ENCODE data around the gene TBX3.

- TF ChIP-seq GATA2 (IDR thresholded peaks at IDR 0.05; ENCODE audit: low read depth, low read length) (no peak), GATA3 (IDR thresholded peaks at IDR 0.05; ENCODE audit: low read depth, low read length) (no peak)
Observed at GRCh38 chr12:114693059-114693531, 9.1 kb upstream of the TBX3 start.

Data from SH-SY5Y (cell line).